ENCODE data around the gene CCT6A.

GRCh38 chr7:56107954-56108258, 56.3 kb downstream of the CCT6A start:
- TF ChIP-seq CTCF (conservative IDR thresholded peaks at IDR 0.05; ENCODE audit: low read depth, low read length) (no peak), BHLHE40 (IDR thresholded peaks at IDR 0.05; ENCODE audit: low read depth, low read length) (no peak), POLR2A (IDR thresholded peaks at IDR 0.05; ENCODE audit: low read depth, low read length) (no peak), MAZ (IDR thresholded peaks at IDR 0.05; ENCODE audit: borderline replicate concordance, low read depth, low read length) (no peak), RFX5 (IDR thresholded peaks at IDR 0.05; ENCODE audit: low read depth, low read length) (no peak), CEBPB (IDR thresholded peaks at IDR 0.05; ENCODE audit: low read depth, low read length) (no peak), SMC3 (IDR thresholded peaks at IDR 0.05; ENCODE audit: low read depth, low read length) (no peak), FOS (IDR thresholded peaks at IDR 0.05; ENCODE audit: low read depth, low read length) (no peak), NFE2L2 (IDR thresholded peaks at IDR 0.05; ENCODE audit: low read depth, low read length) (no peak)
